Amniotic stem cell (primary cell): Measurements from ENCODE around the gene MYCBPAP.

Experiments
- DNase-seq: peaks from one replicate; lab custom pipeline; 2025; lab: John Stamatoyannopoulos, UW

MYCBPAP gene

DNA sequence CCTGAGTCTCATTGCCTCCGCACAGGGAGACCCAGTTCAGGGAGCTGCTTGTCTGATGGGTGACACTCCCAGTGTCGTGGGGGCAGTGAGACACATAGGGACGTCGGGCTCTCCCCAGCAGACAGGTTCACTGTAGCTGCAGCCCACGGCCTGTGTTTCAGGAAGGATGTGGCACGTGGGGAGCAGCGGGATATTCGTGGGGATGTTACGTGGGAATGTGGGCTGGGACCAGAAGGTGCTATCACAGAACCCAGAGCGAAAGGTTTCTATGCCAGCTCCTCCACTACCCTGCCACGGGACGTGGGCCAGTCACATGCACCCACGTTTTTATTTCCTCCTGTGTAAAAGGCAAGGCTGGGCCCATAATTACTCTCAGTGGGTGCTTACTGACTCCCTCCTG lies 68.6 kb downstream of the MYCBPAP start:
- no peak for DNase-seq

DNA sequence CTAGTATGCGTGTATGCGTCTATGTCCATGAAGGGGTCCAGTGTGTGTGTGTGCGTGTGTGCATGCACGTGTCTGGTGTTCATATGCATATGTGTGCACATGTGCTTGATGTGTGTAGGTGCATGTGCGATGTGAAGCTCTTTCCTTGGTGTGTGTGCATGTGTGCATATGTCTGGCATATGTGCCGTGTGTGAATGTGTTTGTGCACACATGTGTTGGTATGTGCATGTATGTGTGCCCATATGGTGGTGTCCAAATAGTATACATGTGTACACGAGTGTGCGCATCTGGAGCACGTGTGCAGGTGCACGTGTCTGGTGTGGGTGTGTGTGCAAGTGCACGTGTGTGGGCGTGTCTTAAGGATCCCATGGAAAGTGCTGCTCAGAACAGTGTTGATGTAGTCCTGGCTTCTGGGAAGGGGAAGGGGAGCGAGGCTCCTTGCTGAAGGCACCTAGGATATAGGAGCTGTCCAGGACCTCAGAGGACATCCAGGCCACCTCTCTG lies 69.3 kb downstream of the MYCBPAP start:
- no peak for DNase-seq

DNA sequence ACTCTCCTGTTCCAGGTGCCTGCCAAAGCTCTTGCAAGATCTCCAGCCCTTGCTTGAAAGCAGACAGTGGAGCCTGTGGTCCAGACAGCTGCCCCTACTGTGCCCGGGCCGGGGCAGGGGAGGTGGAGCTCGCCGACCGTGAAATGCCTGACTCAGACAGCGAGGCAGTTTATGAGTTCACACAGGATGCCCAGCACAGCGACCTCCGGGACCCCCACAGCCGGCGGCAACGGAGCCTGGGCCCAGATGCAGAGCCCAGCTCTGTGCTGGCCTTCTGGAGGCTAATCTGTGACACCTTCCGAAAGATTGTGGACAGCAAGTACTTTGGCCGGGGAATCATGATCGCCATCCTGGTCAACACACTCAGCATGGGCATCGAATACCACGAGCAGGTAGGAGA lies 69.9 kb downstream of the MYCBPAP start:
- DNase-seq, result no peak

DNA sequence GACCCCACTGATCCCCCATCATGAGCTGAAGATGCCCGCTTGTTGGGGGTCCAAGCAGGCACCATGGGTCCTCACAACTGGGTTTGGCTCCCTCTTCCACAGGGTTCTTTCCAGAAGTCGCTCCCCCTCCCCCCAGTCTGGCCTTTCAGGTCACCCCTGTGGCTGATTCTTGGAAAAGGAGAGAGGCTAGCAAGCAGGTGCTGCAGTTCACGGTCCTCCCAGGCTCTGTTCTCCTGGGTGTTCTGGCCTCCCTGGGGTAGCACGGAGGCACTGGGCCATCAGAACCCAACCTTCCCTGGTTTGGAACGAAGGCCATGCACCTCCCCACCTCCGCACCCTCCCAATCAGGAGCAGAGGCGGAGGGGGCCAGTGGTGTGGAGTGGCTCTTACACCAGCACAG lies 71.2 kb downstream of the MYCBPAP start:
- no peak for DNase-seq

DNA sequence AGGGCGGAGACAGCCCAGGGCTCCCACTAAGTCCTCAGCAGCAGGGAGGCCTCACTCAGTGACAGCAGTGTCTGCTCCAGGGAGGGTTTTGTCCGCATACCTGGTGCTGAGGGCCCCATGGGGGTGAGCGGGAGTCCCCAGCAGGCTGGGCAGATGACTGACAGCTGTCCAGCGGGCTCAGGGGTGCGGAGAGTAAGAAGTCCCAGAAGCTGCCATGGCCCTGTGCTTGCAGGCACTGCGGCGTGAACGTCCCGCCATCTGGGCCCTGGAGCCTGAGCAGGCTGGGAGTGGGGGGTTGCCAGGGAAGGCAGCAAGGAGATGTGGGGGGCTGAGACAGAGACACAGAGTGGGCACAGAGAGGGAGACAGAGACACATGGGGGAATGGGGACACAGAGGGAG lies 72.4 kb downstream of the MYCBPAP start:
- DNase-seq, result no peak
